Esophagus squamous epithelium (tissue), 4 donors: ENCODE data around the gene STK16.

ENCODE experiments used
- CTCF ChIP-seq, 6 experiments: fragments of 450-650 bp in 4 of 6; fragments of 200-600 bp in 2 of 6; sonication (generic) in 2 of 6; IDR thresholded peaks; one replicate each; pipeline ENCODE4 v1.5.1; 2016 to 2019; ENCODE audit warnings: antibody characterized with exemption in 6 of 6, mild to moderate bottlenecking in 4 of 6, moderate library complexity in 4 of 6
- POLR2A ChIP-seq, 4 donors: fragments of 450-650 bp; IDR thresholded peaks; one replicate each; pipeline ENCODE4 v1.6.1; 2017; ENCODE audit warnings: antibody characterized with exemption in 4 of 4, mild to moderate bottlenecking in 4 of 4, moderate library complexity in 3 of 4

GRCh38 chr2:219245148-219245898, at the start of gene STK16, which contains the start of gene GLB1L:
- TF ChIP-seq CTCF (IDR thresholded peaks at IDR 0.05) (peak in 3 of 6 experiments; percentile 4 to 19 (median 7)), POLR2A (IDR thresholded peaks at IDR 0.05) (peak in 3 of 4 donors; percentile 34 to 88 (median 64))
